GM19467 (cell line): ENCODE results near the gene MAD1L1.
"Not testable (repeated sequence)": the region's sequence is repeated elsewhere in the genome, so short reads cannot be mapped to it uniquely, and the experiment has no call there.

Experiments used
- ATAC-seq: cut with Tn5 transposase; IDR thresholded peaks from one replicate; pipeline ENCODE4 v1.9.1; 2021; ENCODE audit warnings: mild to moderate bottlenecking, moderate library complexity; ENCODE audit not compliant: unreplicated experiment

Gene MAD1L1

GRCh38 chr7:1995911-1996420 lies 236.8 kb downstream of the MAD1L1 start:
- not testable (repeated sequence) for ATAC-seq

GRCh38 chr7:1995426-1995825 lies 237.3 kb downstream of the MAD1L1 start:
- ATAC-seq: no peak

- ATAC-seq: no peak
Observed at GRCh38 chr7:1994931-1995330, 237.8 kb downstream of the MAD1L1 start.

GRCh38 chr7:1993776-1994740 lies 238.7 kb downstream of the MAD1L1 start:
- ATAC-seq: no peak

DNA sequence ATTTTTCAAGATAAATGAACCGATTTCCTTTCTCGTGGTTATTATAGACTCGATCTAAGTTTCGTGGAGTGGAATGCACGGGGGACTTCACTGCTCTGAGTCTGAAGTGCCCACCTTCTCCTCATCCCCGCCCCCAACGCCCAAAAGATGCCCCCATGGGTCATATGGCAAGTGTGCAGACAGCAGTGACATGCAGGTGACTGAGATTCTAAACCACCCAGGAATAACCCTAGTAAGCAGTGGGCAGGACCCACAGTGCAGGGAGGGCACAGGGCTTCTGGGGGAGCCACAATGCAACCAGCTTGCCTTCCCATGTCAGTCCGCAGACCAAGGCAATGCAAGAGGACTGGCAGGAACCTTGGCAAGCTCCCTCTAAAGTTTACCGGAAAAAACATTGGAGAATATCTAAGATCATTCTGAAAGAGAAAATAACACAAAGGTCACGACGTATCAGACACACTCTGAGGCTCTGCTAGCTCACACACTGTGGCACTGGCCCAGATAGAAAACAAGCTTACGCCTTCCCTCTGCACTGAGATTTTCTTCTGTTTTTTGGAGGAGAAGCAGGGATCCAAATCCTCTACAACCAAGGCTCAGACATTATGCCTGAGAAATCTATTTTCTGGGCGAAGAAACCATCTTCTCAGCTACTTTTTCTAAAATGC lies 239.6 kb downstream of the MAD1L1 start:
- no peak for ATAC-seq

DNA sequence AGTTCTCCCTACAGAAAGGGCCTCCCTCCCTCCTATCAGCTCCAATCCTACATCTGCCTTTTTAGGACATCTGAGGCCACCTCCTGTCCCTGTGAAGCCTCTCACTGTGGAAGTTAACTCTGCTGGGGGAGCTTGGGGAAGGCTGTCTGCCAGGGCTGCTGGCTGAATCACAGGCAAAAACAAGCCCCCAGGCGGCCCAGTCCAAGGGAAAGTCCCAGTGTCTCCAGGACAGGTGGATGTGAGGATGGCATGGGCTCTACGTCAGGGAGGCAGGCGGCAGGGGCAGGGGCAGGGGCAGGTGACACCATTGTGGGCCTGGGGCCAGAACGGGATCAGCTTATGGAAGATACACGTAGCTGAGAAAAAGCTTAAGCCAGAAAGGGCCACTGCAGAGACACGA lies 240.2 kb downstream of the MAD1L1 start:
- ATAC-seq: no peak

GRCh38 chr7:1990001-1990670 lies 242.6 kb downstream of the MAD1L1 start:
- no peak for ATAC-seq

- ATAC-seq: no peak
Observed at GRCh38 chr7:1989049-1989860, 243.5 kb downstream of the MAD1L1 start.

DNA sequence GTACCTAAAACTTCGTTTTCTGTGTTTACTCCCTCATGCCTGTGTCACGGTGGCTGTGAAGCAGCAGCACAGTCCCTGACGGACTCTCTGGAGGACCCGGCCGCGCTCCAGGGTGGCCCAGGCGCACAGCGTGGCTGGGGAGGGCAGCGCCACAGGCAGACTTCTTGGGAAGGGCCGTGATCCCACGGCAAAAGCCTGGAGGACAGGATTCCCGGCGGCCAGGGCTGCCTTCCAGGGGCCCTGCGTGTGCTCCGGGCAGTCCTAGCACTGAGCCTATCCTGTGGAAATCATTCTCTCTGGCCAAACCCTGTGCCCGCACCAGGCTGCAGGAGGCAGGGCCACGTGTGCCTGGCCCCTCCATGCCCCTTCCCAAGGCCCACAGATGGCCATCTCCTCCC lies 244.2 kb downstream of the MAD1L1 start:
- ATAC-seq: no peak

- ATAC-seq: no peak
Observed at GRCh38 chr7:1987591-1988532, 244.9 kb downstream of the MAD1L1 start.

DNA sequence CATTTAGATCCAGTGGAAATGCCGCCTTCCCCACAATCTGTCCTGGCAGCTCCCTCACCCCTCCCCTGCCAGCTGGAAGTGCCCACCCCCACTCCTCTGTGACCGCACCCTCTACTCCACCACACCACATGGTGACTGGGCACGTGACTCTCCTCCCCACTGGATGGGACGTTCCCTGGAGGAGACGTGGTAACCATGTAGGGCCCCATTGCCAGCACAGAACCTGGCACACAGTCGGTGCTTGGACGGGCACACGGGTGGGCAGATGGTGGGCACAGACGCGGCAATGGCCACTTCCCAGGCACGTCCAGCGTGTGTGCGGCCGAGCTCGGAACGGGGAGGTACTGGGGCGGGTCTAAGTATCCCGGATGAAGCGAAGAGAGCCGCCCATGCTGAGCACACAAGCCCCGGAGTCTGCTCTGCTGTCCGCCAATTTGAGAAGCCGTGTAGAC lies 245.6 kb downstream of the MAD1L1 start:
- ATAC-seq: no peak

GRCh38 chr7:1986366-1987083 lies 246.2 kb downstream of the MAD1L1 start:
- ATAC-seq: no peak

DNA sequence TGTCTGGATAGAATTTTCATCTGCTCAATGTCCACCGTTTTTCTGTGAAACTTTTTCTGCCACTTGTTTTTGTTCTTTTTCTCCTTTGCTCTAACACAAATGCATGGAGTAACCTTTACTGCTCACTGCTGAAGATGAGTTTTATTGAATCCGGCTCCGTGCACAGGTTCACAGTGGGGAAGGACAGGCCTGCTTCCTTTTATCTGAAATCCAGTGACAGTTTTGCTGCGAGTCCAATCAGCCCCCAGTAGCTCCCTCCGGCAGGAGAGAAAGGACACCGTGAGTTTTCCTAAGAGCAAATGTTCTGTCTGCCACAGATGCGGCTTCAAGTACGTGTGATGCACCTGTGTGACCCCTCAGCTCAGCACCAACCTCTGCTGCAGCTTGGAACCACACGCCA lies 246.8 kb downstream of the MAD1L1 start:
- ATAC-seq: no peak

GRCh38 chr7:1985042-1985441 lies 247.7 kb downstream of the MAD1L1 start:
- ATAC-seq: no peak

GRCh38 chr7:1981878-1982230 lies 250.9 kb downstream of the MAD1L1 start:
- no peak for ATAC-seq

GRCh38 chr7:1981201-1981877 lies 251.4 kb downstream of the MAD1L1 start:
- no peak for ATAC-seq

DNA sequence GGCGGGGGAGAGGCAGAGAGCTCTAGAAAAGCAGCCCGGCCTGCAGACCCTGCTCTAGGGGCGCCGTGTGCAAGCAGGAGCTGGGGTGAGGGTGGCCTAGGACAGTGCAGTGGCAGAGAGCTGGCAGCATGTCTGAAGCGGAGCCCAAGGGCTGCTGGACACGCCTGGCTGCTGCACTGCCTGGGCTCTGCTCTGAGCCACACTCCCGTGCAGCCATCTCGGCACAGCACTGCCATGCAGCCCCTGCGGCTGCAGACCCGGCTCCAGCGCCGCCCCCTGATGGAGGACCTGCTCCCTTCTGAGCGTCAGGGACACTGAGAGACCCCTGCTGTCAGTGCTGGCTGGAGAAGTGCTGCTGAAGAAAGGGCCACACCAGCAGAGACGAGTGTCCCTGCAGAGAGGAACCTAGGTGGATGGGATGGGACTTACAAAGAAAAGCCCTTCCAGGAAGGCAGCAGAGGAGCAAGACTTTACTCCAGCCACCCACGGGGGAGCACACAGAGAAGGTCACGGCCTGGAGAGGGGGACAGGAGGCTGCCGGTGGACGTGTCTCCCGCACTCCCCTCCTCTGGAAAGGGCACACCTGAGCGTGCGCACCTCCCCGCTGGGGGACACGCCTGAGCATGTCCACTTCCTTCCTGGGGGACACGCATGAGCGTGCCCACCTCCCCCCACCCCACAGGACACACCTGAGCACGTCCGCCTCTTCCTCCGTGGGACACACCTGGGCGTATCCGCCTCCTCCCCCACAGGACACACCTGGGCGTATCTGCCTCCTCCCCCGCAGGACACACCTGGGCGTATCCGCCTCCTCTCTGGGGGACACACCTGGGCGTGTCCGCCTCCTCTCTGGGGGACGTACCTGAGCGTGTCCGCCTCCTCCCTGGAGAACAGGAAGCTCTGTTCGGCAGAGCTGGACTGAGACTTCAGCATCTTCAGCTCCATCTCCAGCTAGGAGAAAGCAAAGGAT lies 252.9 kb downstream of the MAD1L1 start:
- ATAC-seq: no peak
